ENCODE measurements around the gene SH2B3. TPM values are rescaled to one million over a fixed set of nuclear protein-coding genes. Genes with fewer than 3 reads are reported as not detected.
A peak's percentile ranks its signal among the peaks of the same experiment; 100 is the strongest.
"Not testable (repeated sequence)": the region's sequence is repeated elsewhere in the genome, so short reads cannot be mapped to it uniquely, and the experiment has no call there.

The SH2B3 gene
- total RNA-seq, 1 donor from 2014 or later, result 21.8 TPM

GRCh38 chr12:111386885-111387284, 18.8 kb upstream of the SH2B3 start:
- no peak for DNase-seq (ENCODE audit: low spot score)

GRCh38 chr12:111387747-111388323, 17.9 kb upstream of the SH2B3 start:
- DNase-seq (ENCODE audit: low spot score), result no peak

- no peak for DNase-seq (ENCODE audit: low spot score)
Observed at GRCh38 chr12:111389635-111390034, 16.1 kb upstream of the SH2B3 start.

GRCh38 chr12:111390910-111391309, 14.8 kb upstream of the SH2B3 start:
- no peak for DNase-seq (ENCODE audit: low spot score)

GRCh38 chr12:111393700-111394300, 11.9 kb upstream of the SH2B3 start:
- peak; percentile 32 for DNase-seq (ENCODE audit: low spot score)

GRCh38 chr12:111394480-111394879, 11.2 kb upstream of the SH2B3 start:
- no peak for DNase-seq (ENCODE audit: low spot score)

GRCh38 chr12:111395336-111396187, 10.2 kb upstream of the SH2B3 start:
- no peak for DNase-seq (ENCODE audit: low spot score)

- DNase-seq (ENCODE audit: low spot score), result not testable (repeated sequence)
Observed at GRCh38 chr12:111396271-111396670, 9.5 kb upstream of the SH2B3 start.

GRCh38 chr12:111396726-111397445, 8.8 kb upstream of the SH2B3 start:
- DNase-seq (ENCODE audit: low spot score), result peak; percentile 86

- DNase-seq (ENCODE audit: low spot score), result peak; percentile 28
Observed at GRCh38 chr12:111398530-111398929, 7.2 kb upstream of the SH2B3 start.

GRCh38 chr12:111399741-111400404, 5.8 kb upstream of the SH2B3 start:
- not testable (repeated sequence) for DNase-seq (ENCODE audit: low spot score)

GRCh38 chr12:111401167-111401605, 4.5 kb upstream of the SH2B3 start:
- DNase-seq (ENCODE audit: low spot score), result no peak

- DNase-seq (ENCODE audit: low spot score), result not testable (repeated sequence)
Observed at GRCh38 chr12:111402490-111402824, 3.3 kb upstream of the SH2B3 start.

- DNase-seq (ENCODE audit: low spot score), result peak; percentile 16
Observed at GRCh38 chr12:111404362-111405148, 1.2 kb upstream of the SH2B3 start.

- DNase-seq (ENCODE audit: low spot score), result peak; percentile 95
Observed at GRCh38 chr12:111405149-111405858, 419 bp upstream of the SH2B3 start.

GRCh38 chr12:111406474-111407376, 1.0 kb downstream of the SH2B3 start:
- peak; percentile 31 for DNase-seq (ENCODE audit: low spot score)

- no peak for DNase-seq (ENCODE audit: low spot score)
Observed at GRCh38 chr12:111407377-111408115, 1.8 kb downstream of the SH2B3 start.

GRCh38 chr12:111408116-111408440, 2.4 kb downstream of the SH2B3 start:
- DNase-seq (ENCODE audit: low spot score), result no peak
